ENCODE measurements around the gene SCGN. TPM values are rescaled to one million over a fixed set of nuclear protein-coding genes. Genes with fewer than 3 reads are reported as not detected.

Gene SCGN
- total and polyA plus RNA-seq, 9 of the 15 experiments (the other 6 are each of a cell fraction or from before 2014, with no cell fraction given), result not detected

GRCh38 chr6:25686856-25687255 is 34.8 kb downstream of the SCGN start:
- no peak overlapping the region for H3K9ac ChIP-seq (ENCODE audit: insufficient read depth in 1 of 2, low read depth in 2 of 2, low read length in 2 of 2)
- no peak for ATAC-seq
- in situ Hi-C loops (cut with MboI) (no loop called here), intact Hi-C loops (cut with micrococcal nuclease) (no loop called here)
- ChIA-PET POLR2A (no interaction called here), CTCF (ENCODE audit: low intra/inter-chr PET ratio) (no interaction called here)
- FAIRE-seq, result no peak
- H4K20me1 ChIP-seq (replicated peaks; ENCODE audit: control insufficient read depth, insufficient read depth, low read length), result no peaks in the 10 kb centered on the region
- H3K4me3 ChIP-seq, result no peak overlapping the region
- BruUV-seq (replicated peaks), result no TSS peak
- H3K79me2 ChIP-seq (ENCODE audit: control insufficient read depth, insufficient read depth, low read length), result no peaks in the 10 kb centered on the region
- no peak overlapping the region for H3K4me2 ChIP-seq (ENCODE audit: insufficient read depth, low read length)
- H3K27ac ChIP-seq (ENCODE audit: extremely low read depth, low read depth, low read length), result no peak overlapping the region
- H2AFZ ChIP-seq (ENCODE audit: low read depth, low read length), result no peak overlapping the region
- no peaks in the 10 kb centered on the region for H3K36me3 ChIP-seq (ENCODE audit: control insufficient read depth, insufficient read depth, low read length)
- H3K9me3 ChIP-seq (replicated peaks; ENCODE audit: control insufficient read depth, insufficient read depth, low read depth, low read length), result no peaks in the 10 kb centered on the region
- H3K4me1 ChIP-seq (replicated peaks in 1 of 2; ENCODE audit: control insufficient read depth in 2 of 2, insufficient read depth in 2 of 2, low read length in 2 of 2), result peaks cover 0 to 3% of the 10 kb centered on the region in 2 experiments; a peak in 1 of 5 replicates
- DNase-seq (ENCODE audit: extremely low read depth in 1 of 4, low spot score in 3 of 4), result no peak
- no peaks in the 10 kb centered on the region for H3K9me1 ChIP-seq (ENCODE audit: control insufficient read depth, insufficient read depth, low read length)
- TF ChIP-seq KAT7 (CRISPR knock-in tag; IDR thresholded peaks at IDR 0.05; ENCODE audit: borderline replicate concordance), result no peak
- H3K27me3 ChIP-seq (ENCODE audit: control insufficient read depth in 2 of 2, insufficient read depth in 2 of 2, low read length in 2 of 2), result no peaks in the 10 kb centered on the region; a peak in 1 of 5 replicates

GRCh38 chr6:25689966-25690365 is 38.0 kb downstream of the SCGN start:
- Histone ChIP-seq H3K4me2 (ENCODE audit: insufficient read depth, low read length) (no peak overlapping the region), H3K27me3 (ENCODE audit: control insufficient read depth in 2 of 2, insufficient read depth in 2 of 2, low read length in 2 of 2) (peaks cover 0 to 5% of the 10 kb centered on the region in 2 experiments; a peak in 2 of 5 replicates), H3K27ac (ENCODE audit: extremely low read depth, low read depth, low read length) (no peak overlapping the region), H3K79me2 (ENCODE audit: control insufficient read depth, insufficient read depth, low read length) (no peaks in the 10 kb centered on the region), H3K4me3 (no peak overlapping the region), H3K9me3 (replicated peaks; ENCODE audit: control insufficient read depth, insufficient read depth, low read depth, low read length) (no peaks in the 10 kb centered on the region), H3K9ac (ENCODE audit: insufficient read depth in 1 of 2, low read depth in 2 of 2, low read length in 2 of 2) (no peak overlapping the region), H3K4me1 (replicated peaks in 1 of 2; ENCODE audit: control insufficient read depth in 2 of 2, insufficient read depth in 2 of 2, low read length in 2 of 2) (no peaks in the 10 kb centered on the region; a peak in 1 of 5 replicates), H3K36me3 (ENCODE audit: control insufficient read depth, insufficient read depth, low read length) (no peaks in the 10 kb centered on the region), H4K20me1 (replicated peaks; ENCODE audit: control insufficient read depth, insufficient read depth, low read length) (no peaks in the 10 kb centered on the region), H2AFZ (ENCODE audit: low read depth, low read length) (no peak overlapping the region), H3K9me1 (ENCODE audit: control insufficient read depth, insufficient read depth, low read length) (no peaks in the 10 kb centered on the region)
- BruUV-seq (replicated peaks), result no TSS peak
- ChIA-PET POLR2A (interaction anchor here (0.6 kb wide), 1 partner anchor 413 kb away, joined by 4 read pairs; no protein-coding TSS in a partner anchor), CTCF (ENCODE audit: low intra/inter-chr PET ratio) (interaction anchor here (0.5 kb wide), 1 partner anchor 10 kb away, joined by 4 read pairs; no protein-coding TSS in a partner anchor)
- in situ Hi-C loops (cut with MboI), result no loop called here
- DNase-seq (ENCODE audit: extremely low read depth in 1 of 4, low spot score in 3 of 4), result no peak
- intact Hi-C loops (cut with micrococcal nuclease), result no loop called here
- no peak for ATAC-seq
- no peak for FAIRE-seq
- 0% methylated on average over 1 of the region's 1 CpG for WGBS (ENCODE audit: insufficient coverage, low coverage, missing lambda C conversion rate)
- TF ChIP-seq PURB (CRISPR knock-in tag; IDR thresholded peaks at IDR 0.05; ENCODE audit: low read depth) (no peak), USF2 (CRISPR knock-in tag; IDR thresholded peaks at IDR 0.05) (0 out of 2 replicates have a peak, but pooled peaks have one; percentile 3)

Data from K562 (cell line).